Astrocyte of the cerebellum (primary cell): Measurements from ENCODE around the gene FAM156A.
"Not testable (repeated sequence)": the region's sequence is repeated elsewhere in the genome, so short reads cannot be mapped to it uniquely, and the experiment has no call there.

Source experiments
- DNase-seq: peaks from one replicate; pipeline ENCODE4 v3.0.0-alpha.2; 2011; ENCODE audit warnings: low read depth
- H3K4me3 ChIP-seq: 2 replicates; pipeline ENCODE4 v1.5.1; 2011; ENCODE audit warnings: mild to moderate bottlenecking, low read depth, low read length, moderate library complexity
- CTCF ChIP-seq: IDR thresholded peaks from 2 replicates; pipeline ENCODE4 v1.5.1; 2012; ENCODE audit warnings: low read length, low read depth, moderate library complexity, mild to moderate bottlenecking; ENCODE audit errors: missing control alignments
- in situ Hi-C: cut with HindIII; loops from 2 replicates; pipeline ENCODE4 v1.10.0; 2017; ENCODE audit warnings: low sequenced_read_pairs

The FAM156A gene

DNA sequence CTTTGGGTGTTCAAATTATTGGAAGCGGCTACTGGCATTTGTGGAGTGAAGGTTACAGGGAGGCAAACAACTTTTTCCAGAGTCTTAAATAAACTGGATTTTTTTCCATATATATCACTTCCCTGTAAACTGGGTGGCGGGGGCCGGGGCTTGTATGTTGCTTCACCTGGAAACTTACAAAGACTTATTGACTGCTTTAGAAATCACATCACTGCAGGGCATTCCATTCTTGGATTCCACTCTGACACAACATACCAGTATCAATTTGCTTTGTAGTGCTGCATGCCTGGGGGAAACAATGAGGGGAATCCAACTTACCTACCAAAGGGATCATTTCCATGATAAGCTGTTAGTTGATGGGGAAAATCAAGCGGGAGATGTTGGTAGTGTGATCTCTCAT is 21.7 kb upstream of the FAM156A start:
- in situ Hi-C loops: no loop called here
- DNase-seq: no peak
- no peak for TF ChIP-seq CTCF
- no peak overlapping the region for H3K4me3 ChIP-seq

- no peak for DNase-seq
- in situ Hi-C loops: no loop called here
Observed at GRCh38 chrX:52979568-52979967, 21.2 kb upstream of the FAM156A start.

GRCh38 chrX:52977953-52978352 is 19.6 kb upstream of the FAM156A start:
- TF ChIP-seq CTCF: no peak
- in situ Hi-C loops: no loop called here
- H3K4me3 ChIP-seq: no peak overlapping the region
- no peak for DNase-seq

More at GRCh38 chrX:52979568-52979967, 21.2 kb upstream of the FAM156A start:
- no peak for TF ChIP-seq CTCF
- no peak overlapping the region for H3K4me3 ChIP-seq

- in situ Hi-C loops, H3K4me3 ChIP-seq, DNase-seq: not testable (repeated sequence)
Observed at GRCh38 chrX:52975576-52975975, 17.3 kb upstream of the FAM156A start.

DNA sequence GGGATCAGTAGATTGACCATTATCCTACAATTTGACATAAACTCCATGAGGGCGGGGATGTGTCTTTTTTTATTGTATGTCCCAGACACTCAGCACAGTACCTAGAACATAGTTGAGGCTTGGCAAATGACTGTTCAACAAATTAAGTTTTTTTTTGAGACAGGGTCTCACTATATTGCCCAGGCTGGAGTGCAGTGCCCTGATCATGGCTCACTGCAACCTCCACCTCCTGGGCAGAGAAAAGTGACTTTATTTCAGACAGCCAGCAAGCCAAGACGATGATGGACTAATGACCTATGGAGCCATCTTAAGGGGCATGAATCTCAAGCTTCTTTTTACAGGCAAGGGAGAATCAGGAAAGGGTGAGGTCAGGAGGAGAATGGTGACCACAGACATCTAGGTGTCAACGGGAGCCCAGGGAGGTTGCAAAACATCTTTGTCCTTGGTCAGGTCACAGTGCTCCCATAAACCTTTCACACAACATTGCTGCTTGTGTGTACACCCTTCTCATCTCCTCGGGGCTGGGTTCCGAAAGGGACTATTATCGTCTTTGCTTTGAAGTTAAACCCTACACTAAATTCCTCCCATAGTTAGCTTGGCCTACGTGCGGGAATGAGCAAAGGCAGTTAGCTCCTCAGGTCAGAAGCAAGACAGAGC is 16.1 kb upstream of the FAM156A start:
- H3K4me3 ChIP-seq, in situ Hi-C loops, DNase-seq: not testable (repeated sequence)

DNA sequence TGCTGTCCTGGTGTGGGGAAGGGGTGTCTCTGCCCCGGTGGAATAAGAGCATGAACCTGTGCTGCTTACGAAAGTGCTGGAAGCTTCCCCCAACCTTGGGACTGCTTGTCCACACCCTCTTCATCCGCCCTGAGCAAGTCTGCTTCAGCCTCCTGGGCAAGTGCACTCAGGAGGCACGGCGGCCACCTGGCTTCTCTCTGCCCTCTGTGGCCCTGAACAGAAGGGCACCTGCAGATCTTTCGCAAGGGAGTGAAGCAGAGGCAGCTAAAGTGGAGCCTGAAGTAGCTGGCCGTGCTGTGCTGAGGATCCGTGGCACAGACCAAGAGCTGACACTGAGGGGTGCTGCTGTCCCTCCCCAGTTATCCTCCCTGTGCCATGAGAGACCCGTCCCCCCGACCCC is 9.6 kb upstream of the FAM156A start:
- in situ Hi-C loops, DNase-seq, H3K4me3 ChIP-seq: not testable (repeated sequence)

DNA sequence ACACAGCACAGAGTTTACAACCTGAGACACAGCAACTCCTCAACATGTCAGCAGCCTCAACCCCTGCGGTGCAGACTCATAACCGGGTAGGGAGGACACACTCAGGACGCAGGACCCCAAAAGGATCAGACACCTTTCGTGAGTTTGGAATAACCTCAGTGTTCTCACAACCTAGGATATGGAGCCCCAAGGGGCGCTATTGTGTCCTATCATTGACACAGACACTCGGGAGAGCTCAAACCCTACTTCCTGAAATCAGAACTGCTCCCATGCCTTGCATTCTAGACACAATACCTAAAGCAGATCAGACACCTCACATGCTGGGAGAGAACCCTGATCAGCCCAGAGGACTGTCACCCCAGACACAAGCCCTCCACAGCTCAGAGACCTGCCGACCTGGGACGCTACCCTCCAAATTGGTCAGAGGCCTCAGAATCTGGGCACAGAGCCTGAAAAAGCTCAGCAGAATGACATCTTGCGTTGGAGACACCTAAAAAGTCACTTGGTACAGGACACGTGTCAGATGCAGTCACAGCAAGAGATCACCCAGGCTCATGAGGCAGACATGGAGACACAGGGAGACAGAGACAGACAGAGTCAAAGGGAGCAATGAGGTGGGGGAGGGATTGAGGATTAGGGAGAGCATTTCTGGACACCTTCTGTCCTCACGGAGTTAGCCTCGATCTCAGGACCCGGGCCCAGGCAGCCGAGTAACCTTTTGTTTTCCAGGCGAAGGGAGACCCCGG is 8.8 kb upstream of the FAM156A start:
- H3K4me3 ChIP-seq, DNase-seq, in situ Hi-C loops: not testable (repeated sequence)

GRCh38 chrX:52958961-52959360 is 643 bp upstream of the FAM156A start:
- H3K4me3 ChIP-seq, in situ Hi-C loops, DNase-seq: not testable (repeated sequence)

DNA sequence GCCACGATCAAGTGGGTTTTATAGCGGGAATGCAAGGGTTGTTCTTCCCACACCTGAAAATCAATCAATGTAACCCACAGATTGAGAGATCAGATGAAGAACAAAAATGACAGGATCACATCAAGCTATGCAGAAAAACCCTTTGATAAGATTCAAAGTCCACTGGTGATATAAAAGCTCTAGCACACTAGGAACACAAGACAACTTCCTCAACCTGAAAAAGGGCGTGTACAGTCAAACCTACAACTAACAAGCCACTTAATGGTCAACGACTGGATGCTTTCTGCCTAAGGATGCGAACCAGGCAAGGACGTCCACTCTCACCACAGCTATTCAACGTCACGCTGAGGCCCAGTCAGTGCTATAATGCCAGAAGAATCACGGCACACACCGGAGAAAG is 8.4 kb downstream of the FAM156A start:
- DNase-seq, H3K4me3 ChIP-seq, in situ Hi-C loops: not testable (repeated sequence)

DNA sequence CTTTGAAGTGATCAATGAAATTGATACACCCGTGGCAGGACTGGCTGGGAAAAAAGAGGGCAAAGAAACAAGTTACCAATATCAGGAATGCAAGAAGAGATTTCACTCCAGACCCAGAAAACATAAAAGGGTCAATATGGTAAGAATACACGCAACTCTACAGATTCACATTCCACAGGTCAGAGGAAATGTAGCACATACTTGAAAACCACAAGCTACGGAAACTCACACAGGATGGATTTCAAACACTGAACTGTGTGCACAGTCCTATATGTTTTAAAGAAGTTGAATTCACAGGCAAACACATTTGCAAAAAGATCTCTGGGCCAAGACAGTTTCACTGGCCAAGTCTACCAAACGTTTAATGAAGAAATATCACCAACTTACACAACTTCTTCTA is 9.0 kb downstream of the FAM156A start:
- in situ Hi-C loops, DNase-seq, H3K4me3 ChIP-seq: not testable (repeated sequence)

DNA sequence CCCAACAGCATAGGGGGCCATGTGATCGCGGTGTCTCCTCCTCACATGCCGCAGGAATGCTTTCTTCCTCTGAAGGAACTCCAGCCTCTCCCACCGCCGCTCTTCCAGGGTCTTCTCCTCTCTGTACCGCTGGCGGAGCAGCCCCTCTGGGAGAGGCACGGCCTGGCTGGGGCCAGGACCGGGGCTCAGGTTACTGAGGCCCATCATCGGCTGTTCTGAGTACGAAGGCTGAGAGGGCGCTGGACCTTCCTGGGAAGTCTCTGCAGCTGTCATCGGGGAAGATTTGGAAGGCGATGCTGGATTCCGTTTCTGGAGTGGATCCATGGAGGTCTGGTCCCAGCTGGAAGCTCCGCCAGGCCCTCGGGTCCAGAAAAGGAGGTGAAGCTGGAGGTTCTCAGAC is 10.1 kb downstream of the FAM156A start:
- DNase-seq, in situ Hi-C loops, H3K4me3 ChIP-seq: not testable (repeated sequence)

- in situ Hi-C loops, DNase-seq, H3K4me3 ChIP-seq: not testable (repeated sequence)
Observed at GRCh38 chrX:52947501-52947900, 10.8 kb downstream of the FAM156A start.

DNA sequence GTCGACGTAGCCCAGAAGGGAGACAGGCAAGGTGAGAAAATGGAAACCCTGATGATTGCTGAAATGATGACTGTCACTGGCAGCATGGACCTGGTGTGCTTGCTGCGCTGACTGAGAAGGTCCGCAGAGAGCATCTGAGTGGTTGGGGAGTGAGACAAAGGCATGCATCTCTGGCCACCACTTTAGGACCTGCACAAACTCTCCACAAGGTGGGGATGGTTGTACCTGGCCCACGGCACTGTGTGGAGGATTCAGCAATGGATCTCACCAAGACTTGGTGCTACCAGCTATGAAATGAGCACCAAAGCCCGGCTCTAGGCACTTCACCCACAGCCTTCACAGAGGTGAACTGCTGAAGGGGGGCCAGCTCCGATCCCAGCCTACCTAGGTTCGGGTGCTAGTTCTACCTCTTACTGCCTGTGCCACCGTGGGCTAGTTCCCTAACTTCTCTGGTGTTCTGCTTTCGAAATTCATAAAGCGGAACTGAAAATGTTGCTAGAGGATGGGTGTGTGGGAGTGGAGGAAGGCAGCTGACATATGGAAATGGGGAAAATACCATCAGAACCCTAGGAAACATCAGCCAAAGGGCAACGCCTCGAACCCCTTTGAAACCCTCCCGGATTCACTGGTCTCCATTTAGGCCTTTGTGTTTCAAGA is 12.4 kb downstream of the FAM156A start:
- H3K4me3 ChIP-seq, DNase-seq, in situ Hi-C loops: not testable (repeated sequence)

DNA sequence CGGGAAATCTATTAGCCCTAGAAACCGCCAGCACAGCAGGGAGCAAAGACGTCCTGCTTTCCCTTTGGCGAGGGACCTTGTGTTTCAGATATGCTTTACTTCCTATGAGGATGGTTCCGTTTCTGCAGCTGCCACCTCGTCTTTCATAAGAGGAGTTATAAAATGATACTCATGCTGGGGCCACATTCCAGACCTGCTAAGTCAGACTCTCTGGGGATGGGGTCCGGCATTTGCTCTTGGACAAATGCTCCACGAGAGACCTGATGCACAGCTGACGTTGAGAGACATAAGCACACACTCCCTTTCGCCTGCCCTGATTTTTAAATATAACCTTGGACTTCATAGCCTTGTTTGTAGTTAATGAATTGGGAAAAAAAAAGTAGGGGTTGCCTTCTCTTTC is 16.6 kb downstream of the FAM156A start:
- H3K4me3 ChIP-seq, DNase-seq, in situ Hi-C loops: not testable (repeated sequence)
